NCI-H1105 (cell line): ENCODE data around the gene BCAP31.
"Not testable (repeated sequence)": the region's sequence is repeated elsewhere in the genome, so short reads cannot be mapped to it uniquely, and the experiment has no call there.

ENCODE experiments used
- DNase-seq: peaks from one replicate; lab custom pipeline; 2025; lab: John Stamatoyannopoulos, UW

Gene BCAP31

DNA sequence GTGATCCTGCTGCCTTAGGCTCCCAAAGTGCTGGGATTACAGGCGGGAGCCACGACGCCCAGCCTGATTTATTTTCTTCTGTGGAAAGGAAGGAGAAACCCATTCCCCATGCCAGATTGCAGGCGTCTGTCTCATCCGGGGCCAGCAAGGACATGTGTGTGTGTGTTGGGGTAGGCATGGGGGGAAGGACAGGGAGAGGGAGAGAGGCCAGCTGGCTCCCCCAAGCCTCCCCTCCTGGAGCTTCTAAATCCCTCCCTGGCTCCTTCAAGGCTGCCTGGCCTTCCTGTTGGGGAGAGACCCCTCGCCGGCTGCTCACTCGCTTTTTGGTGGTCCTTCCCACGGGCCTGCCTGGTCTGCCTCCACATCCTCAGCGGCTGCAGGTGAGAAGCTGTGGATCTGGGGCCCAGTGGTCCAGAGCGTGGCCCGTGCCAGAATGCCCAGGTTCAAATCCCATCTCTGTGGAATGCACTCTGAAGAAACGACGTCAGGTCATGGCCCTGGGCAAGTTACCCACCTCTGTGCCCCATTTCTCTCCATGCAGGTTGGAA lies 38.5 kb upstream of the BCAP31 start:
- no peak for DNase-seq

DNA sequence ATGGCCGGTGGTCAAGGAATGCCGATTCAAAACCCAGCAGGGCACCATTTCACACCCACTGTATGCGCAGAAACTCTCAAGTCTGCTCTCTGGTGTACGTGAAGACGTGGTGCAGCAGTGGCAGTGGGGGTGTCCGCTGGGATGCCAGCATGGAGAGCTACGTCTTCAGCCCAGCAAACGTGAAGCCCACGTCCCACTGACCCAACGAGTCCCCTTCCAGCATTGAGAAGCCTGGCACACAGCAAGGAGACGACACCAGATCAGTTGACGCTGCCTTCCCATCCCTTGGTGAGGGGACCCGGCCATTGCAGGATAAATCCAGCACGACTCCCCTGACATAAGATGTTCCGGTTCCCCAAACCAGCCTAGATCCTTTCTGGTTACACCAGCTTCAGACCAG lies 37.7 kb upstream of the BCAP31 start:
- no peak for DNase-seq

DNA sequence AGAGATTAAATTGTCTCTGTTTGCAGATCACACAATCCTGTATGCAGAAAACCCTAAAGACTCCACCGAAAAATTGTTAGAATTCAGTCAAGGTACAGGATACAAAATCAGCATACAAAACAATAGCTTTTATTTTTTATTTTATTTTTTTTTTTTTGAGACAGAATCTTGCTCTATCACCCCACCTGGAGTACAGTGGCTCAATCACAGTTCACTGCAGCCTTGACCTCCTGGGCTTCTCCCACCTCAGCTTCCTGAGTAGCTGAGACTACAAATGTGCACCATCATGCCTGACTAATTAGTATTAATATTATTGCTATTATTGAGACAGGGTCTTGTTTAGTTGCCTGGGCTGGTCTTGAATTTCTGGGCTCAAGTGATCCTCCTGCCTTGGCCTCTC lies 30.9 kb upstream of the BCAP31 start:
- DNase-seq, result no peak

DNA sequence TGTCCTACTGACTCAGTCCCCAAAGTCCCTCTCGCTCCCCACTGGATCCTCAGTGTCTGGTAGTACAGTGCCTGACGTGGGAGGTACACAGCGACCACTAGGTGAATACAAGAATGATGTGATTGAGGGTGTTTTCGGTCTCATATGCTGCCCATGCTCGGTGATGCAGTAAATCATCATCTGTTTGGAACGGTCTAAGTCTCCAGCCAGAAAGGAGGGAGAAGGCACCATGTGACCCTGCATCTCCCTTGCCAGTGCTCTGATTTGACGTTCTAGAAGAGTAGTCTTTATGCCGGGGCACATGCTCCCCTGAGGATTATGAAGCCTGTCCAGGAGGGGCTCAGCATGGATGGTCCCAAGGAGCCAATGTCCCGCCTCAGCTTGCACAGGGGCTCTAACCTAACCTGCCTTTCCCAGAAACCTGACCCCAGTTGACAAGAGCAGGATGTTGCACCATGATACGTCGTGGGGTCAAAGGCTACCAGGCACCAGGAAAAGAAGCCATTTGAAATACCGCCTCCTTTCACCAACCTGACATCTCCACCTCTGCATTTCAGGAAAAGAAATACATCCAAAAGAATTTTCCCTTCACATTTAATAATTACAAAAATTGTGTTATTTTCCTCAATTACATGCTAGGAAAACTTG lies 26.1 kb upstream of the BCAP31 start:
- DNase-seq, result no peak

DNA sequence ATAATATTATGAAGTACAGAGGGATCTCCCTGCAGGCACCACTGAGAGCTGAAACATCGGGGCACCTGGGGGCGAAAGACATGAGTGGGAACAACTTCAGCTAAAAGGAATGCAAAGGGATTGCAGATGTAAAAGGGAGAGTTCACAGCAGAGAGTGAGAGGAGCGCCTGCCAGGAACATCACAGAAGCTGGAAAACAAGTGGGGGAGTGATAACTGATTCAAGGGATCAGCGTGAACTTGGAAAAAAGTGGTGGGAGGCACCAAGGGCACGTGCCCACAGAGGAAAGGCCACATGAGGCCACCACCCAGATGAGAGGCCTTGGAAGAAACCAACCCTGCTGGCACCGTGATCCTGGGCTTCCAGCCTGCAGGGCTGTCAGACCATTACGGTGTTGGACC lies 24.8 kb upstream of the BCAP31 start:
- DNase-seq, result not testable (repeated sequence)

DNA sequence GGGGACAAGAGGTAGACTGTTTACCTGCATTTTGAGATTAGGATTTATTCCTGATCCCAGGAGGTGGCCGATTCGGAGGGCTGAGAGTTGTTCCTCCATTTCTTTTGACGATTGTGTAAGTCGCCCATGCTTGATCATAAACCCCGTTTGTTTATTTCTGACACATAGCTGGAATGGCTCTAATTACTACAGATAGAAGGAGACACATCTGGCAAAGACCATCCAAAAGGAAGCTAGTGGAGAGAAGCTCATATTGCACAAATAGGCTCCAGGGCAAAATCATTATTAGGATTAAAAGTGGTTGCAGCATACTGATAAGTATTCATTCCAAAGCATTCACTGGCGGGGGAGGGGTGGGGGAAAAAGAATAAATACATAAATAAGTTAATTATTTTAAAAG lies 22.8 kb upstream of the BCAP31 start:
- not testable (repeated sequence) for DNase-seq

DNA sequence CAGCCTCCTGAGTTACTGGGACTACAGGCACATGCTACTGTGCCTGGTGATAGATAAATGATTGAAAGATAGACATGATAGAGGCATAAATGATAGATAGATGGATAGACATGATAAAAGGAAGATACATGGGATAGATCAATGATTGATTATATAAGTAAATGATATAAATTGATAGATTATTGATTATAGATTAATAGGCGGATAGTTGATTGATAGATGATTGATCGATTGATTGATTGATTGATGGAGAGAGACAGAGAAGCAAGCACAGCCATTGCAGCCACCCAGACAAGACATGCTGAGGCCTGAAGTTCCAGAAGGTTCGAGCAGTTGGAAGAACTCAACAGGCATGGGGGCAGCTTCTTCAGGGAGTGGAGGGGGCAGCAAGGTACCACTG lies 22.2 kb upstream of the BCAP31 start:
- no peak for DNase-seq

DNA sequence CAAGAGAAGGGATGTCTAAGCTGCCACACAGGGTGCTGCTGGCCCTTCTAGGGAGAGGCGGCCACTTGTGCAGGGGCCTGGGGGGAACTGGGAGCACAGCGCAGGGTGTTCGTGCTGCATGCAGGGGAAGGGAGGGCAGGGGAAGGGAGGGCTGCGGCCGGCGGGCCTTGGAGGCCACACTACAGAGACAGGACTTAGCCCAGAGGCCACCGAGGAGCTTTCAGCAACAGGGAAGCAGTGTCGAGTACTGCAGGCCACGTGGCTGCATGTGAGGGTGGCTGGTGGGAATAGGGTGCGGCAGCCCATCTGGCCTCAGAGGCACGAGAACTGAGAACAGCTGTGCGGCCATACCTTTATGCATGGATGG lies 20.9 kb upstream of the BCAP31 start:
- not testable (repeated sequence) for DNase-seq

DNA sequence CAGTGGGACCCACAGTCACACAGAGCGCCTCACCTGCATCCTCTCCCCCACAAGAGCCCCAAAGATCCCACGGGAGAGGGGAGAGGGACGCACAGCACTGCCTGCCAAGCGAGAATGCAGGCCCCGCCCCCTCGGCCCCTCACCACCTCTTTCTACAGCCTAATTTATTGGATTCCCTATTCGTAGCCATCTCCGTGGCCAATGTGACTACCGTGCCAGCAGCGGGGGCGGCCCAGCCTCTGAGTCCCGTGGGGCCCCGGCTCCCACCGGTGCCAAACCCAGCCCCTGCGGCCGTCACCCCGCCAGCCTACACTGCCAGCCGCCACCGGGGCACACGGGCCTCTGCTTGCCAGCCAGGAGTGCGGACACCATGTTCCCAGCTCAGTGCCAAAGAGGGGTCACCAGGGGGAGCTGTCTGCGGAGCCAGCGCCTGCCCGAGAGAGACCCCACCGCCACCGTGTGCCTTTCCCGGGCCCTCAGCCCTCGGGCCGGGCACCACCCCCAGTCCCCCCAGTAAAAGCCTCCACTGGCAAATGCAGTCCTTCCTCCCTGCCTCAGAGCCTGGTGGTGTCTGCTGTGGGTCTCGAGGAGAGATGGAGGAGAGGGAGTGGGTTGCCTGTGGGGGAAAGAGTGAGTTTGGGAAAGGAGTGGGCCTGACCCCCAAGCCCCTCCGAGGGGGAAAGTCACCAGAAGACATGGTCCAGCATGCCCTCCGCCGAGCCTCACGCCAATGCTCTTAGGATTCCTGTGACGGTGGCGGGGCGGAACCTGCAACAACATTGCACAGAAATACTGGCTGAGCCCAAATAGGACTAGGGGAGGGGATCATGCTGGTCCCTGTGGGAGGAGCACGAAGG lies 20.3 kb upstream of the BCAP31 start:
- DNase-seq, result peak; percentile 30

DNA sequence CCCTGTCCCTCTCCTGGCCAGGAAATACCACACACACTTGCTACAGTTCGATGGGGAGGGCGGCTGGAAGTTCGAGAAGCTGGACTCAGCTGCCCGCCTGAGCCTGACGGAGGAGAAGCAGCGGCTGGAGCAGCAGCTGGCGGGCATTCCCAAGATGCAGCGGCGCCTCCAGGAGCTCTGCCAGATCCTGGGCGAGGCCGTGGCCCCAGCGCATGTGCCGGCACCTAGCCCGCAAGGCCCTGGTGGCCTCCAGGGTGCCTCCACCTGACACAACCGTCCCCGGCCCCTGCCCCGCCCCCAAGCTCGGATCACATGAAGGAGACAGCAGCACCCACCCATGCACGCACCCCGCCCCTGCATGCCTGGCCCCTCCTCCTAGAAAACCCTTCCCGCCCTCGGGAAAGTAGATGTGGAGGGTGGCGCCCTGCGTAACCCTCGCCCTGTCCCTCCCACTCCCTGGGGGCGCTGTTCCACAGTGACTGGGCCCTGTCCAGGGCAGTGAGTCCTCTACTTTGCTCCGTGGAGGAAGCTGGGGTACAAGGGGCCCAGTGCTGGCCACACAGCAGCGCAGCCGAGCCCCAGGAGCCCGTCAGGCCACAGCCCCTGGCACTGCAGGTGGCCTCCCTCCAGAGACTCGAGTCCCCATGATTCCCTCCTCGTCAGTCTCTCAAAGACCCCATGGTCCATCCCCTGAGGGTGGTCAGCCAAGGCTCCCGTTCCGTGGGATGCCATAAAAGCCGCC lies 19.5 kb upstream of the BCAP31 start:
- DNase-seq, result not testable (repeated sequence)

DNA sequence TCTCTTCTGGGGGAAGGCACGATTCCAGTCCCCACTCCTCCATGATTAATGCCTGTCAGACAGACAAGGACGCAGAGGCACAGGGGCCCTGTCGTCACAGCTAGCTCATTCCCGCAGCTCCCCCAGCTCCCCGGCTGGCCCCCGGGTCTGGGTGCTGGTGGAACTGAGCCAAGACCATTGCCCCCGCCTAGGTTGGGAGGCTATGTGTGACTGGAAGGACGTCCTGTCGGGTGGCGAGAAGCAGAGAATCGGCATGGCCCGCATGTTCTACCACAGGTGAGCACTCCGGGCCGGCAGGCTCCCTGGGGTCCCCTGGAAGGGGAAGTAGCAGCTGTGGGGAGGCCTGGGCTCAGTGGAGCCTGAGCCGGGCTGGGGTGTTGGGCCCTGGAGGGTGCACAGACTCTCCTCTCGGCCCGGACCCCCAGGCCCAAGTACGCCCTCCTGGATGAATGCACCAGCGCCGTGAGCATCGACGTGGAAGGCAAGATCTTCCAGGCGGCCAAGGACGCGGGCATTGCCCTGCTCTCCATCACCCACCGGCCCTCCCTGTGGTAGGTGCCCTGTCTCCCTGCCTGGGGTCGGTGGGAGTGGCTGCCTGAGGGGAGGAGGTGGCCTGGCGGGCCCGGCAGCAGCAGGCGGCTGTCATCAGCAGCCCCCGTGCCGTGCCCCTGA lies 18.7 kb upstream of the BCAP31 start:
- not testable (repeated sequence) for DNase-seq

DNA sequence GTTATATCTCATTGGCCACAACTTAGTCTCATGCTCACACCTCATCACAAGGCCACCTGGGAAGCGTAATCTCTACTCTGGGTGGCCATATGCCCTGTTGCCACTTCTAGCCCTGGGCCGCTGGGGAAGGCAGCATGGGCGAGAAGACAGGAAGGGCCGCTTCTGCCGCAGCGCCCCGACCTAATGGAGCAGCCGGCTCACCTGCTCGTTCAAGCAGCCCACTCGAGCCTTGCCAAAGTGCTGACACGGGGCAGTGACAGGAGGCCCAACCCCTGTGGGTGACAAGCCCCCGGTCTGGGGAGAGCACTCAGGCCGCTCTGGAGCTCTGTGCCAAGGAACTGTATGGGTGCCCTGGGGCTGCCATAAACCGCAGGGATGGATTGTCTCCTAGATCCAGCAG lies 17.9 kb upstream of the BCAP31 start:
- DNase-seq, result not testable (repeated sequence)

DNA sequence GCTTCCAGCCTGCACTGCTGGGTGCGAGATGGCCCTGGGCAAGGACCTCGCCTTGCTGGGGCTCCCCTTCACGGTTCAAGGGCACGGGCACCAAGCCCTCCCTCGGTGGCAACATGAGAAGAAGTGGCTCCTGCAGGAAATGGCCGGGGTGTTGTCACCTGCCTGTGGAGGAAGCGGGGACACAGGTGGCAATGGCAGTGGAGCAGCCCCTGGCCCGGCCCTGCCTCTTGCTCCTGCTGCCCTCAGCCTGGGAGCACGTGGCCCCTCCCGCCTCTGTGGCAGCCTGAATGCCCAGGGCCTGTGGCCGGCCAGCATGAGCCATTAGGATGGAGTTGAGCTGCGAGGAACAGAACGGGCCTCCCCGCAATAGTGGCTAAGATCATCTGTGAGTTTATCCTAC lies 17.3 kb upstream of the BCAP31 start:
- no peak for DNase-seq

DNA sequence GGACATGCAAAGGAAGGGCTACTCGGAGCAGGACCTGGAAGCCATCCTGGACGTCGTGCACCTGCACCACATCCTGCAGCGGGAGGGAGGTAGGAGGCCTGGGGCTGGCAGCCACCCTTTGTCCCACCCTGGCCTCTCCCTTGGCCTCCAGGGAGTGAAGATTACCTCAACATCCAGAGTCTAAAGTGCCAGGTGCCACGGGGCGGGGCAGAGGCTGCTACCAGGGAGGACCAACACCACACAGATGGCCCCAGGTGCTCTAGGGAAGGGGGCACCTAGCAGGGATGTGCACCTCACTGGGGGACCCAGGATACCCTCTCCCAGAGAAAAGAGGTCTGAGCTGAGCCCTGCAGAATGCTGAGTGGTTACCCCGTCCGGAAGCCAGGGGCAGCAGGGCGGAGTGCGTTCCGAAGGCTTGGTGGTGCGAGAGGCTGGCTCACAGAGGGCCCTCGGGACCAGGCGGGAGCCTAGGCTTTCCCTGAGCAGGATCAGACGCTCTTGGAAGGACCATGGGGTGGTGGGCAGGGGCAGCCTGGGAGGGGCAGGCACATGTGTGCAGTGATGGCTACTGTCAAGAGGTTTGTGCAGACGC lies 16.5 kb upstream of the BCAP31 start:
- no peak for DNase-seq

DNA sequence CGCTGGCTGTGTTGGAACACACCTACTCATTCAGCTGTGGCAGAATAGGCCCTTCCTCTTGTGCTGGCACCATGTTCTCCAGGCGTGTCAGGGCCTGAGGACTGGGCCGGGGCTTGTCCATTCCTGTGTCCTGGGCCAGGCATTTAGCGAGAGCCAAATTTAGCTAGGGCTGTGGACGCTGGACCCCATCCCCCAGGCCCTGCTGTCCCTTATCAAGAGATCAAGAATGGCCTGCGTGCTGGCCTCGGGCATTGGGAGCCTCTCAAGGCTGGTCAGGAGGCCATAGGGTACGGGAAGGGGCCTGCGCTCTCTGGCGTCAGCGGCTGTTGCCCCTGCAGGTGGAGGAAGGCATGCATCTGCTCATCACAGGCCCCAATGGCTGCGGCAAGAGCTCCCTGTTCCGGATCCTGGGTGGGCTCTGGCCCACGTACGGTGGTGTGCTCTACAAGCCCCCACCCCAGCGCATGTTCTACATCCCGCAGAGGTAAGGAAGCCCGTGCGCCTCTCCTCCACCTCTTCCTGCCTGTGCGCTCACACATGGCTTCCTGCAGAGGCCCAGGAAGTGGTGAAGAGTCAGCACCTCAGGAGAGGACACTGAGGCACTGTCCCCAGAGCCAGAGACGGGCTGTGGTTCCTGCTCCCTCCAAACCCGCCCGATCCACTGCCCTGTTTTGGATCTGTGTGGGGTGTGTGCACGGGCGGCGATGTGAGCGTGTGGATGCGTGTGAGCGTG lies 15.7 kb upstream of the BCAP31 start:
- DNase-seq, result no peak

DNA sequence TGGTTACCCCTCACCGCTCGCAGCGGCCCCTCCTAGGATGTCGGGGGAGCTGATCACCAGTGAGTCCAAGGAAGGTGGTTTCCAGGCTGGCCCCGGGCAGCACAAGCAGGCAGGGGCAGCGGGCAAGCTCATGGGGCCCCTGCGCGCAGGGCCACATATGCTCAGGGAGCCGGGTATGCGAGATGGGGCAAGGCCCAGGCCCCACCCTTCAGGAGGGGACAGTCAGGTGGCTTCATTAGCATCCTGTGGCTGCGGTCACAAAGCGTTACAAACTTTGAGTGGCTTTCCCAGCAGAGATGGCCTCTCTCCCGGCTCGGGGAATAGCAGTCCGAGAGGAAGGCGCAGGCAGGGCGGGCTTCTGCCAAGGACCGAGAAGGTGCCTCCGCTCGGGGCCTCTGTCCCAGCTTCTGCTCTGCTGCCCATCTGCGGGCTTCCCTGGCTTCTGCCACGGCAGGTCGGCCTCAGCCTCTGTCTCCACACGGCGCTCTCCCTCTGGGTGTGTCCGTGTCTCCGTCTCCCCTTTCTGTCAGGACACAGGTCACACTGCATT lies 13.9 kb upstream of the BCAP31 start:
- no peak for DNase-seq

DNA sequence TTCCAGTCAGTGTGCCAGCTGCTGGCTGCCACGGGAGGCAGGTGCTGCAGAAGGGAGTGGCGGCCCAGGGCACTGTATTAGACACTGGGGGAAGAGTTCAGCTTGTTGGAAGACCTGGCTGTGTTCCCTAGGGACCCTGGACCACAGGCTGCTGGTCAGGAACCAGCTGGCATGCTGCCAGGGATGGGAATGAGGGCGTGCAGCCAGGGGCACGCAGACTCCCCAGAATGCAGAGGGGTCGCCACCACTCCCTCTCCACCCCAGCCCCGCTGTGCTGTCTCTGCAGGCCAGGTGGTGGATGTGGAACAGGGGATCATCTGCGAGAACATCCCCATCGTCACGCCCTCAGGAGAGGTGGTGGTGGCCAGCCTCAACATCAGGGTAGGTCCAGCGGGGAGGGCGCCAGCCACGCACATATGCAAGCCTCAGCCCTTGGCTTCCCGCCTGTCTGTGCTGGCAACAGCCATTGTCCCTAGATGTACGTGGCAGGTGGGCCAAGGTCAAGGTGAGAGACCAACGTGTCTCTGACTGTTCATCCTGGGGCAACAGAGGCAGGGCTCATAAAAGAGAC lies 12.8 kb upstream of the BCAP31 start:
- peak; percentile 26 for DNase-seq

DNA sequence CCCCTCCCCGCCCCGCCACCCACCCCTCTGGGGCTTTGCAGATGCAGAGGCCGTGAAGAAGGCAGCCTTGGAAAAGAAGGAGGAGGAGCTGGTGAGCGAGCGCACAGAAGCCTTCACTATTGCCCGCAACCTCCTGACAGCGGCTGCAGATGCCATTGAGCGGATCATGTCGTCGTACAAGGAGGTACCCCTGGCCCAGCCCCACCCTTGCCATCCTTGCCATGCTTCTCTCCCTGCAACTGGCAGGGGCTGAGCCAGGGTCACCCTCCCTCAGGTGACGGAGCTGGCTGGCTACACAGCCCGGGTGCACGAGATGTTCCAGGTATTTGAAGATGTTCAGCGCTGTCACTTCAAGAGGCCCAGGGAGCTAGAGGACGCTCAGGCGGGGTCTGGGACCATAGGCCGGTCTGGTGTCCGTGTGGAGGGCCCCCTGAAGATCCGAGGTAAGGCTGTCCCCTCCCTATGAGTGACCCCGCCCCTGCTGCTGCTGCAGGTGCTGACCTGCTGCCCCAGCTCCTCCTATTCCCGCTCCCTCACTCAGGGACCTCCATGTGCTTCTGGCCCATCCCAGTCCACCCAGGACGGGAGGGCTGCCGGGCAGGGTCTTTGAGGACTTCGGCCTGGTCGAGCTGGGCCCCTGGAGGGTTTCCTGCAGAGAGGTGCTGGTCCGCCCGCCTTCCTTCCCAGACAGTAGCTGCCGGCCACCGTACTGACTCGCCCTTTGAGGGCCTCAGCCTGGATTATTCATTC lies 12.1 kb upstream of the BCAP31 start:
- DNase-seq, result no peak

DNA sequence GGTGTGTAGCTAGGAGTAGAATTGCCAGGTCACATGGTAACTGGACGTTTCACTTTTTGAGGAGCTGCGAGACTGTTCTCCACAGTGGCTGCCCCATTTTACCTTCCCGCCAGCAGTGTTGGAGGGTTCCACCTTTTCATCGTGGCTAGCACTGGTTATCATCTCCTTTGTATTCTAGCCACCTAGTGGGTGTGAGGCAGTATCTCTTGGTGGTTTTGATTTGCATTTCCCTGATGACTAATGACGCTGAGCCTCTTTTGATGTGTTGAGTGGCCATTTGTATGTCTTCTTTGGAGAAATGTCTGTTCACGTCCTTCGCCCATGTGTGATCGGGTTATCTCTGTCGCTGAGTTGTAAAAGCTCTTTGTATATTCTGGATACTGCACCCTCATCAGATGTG lies 11.1 kb upstream of the BCAP31 start:
- no peak for DNase-seq

DNA sequence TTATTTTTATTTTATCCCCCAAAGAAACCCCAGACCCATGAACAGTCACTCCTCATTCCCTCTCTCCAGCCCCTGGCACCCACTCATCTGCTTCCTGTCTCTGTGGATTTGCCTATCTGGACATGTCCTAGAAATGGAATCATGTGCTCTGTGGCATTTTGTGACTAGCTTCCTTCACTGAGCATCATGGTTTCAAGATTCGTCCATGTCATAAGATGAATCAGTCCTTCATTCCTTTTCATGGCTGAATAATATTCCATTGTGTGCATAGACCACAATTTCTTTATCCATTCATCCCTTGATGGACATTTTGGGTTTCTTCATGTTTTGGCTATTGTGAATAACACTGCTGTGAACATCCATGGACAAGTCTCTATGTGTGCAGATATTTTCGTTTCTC lies 10.7 kb upstream of the BCAP31 start:
- no peak for DNase-seq
